Ascending aorta (tissue), 2 donors: Measurements from ENCODE around the gene DEGS2. TPM values are rescaled to one million over a fixed set of nuclear protein-coding genes. Genes with fewer than 3 reads are reported as not detected.

Source experiments
- DNase-seq, 2 donors: peaks; one replicate each; pipeline ENCODE4 v3.0.0-alpha.2; 2019; ENCODE audit warnings: low spot score in 2 of 2
- H3K27ac ChIP-seq, 2 donors: fragments of 200-600 bp; sonication (generic); one replicate each; pipeline ENCODE4 v1.5.1; 2016 to 2017; ENCODE audit warnings: mild to moderate bottlenecking in 1 of 2
- H3K27me3 ChIP-seq: fragments of 200-600 bp; sonication (generic); one replicate; pipeline ENCODE4 v1.5.1; 2017
- H3K36me3 ChIP-seq, 2 donors: fragments of 200-600 bp; sonication (generic); one replicate each; pipeline ENCODE4 v1.5.1; 2016
- H3K4me1 ChIP-seq, 2 donors: fragments of 200-600 bp; sonication (generic); one replicate each; pipeline ENCODE4 v1.5.1; 2016 to 2017; ENCODE audit warnings: mild to moderate bottlenecking in 1 of 2
- H3K4me3 ChIP-seq, 2 donors: fragments of 200-600 bp; sonication (generic); one replicate each; pipeline ENCODE4 v1.5.1; 2016 to 2017; ENCODE audit warnings: mild to moderate bottlenecking in 1 of 2
- H3K9me3 ChIP-seq, 2 donors: fragments of 200-600 bp; sonication (generic); one replicate each; pipeline ENCODE4 v1.5.1; 2016
- CTCF ChIP-seq, 3 experiments: fragments of 200-600 bp in 2 of 3; fragments of 450-650 bp in 1 of 3; sonication (generic) in 2 of 3; IDR thresholded peaks; one replicate each; pipeline ENCODE4 v1.5.1; 2016 to 2019; ENCODE audit warnings: antibody characterized with exemption in 3 of 3, mild to moderate bottlenecking in 1 of 3, moderate library complexity in 1 of 3
- intact Hi-C: fragments of 100-400 bp; cut with DNase I; formaldehyde crosslinking; loops from one replicate; pipeline ENCODE4 v1.15.1; 2023
- total RNA-seq: library from RNA; depleted of rRNA; stranded (reverse); fragments of >200 nt; gene quantifications from one replicate; pipeline ENCODE4 v1.1.0, GENCODE V29; 2016

Gene DEGS2
- total RNA-seq, 1 donor from 2014 or later = 1.6 TPM

GRCh38 chr14:100100032-100100703 is 59.3 kb downstream of the DEGS2 start:
- Histone ChIP-seq H3K27ac (no peak overlapping the region), H3K4me1 (peaks cover 19 to 27% of the 10 kb centered on the region in 2 donors), H3K27me3 (no peaks in the 10 kb centered on the region), H3K4me3 (no peak overlapping the region), H3K9me3 (no peaks in the 10 kb centered on the region), H3K36me3 (peaks cover 0 to 2% of the 10 kb centered on the region in 2 donors)
- intact Hi-C loops = loop anchor here (10.0 kb wide), 1 partner anchor 365 kb away; no protein-coding TSS in a partner anchor
- no peak for DNase-seq
- no peak for TF ChIP-seq CTCF (IDR thresholded peaks at IDR 0.05)

- H3K4me3 ChIP-seq = no peak overlapping the region
- no peaks in the 10 kb centered on the region for H3K27me3 ChIP-seq
- H3K27ac ChIP-seq = no peak overlapping the region
- peaks cover under 1 to 7% of the 10 kb centered on the region in 2 donors for H3K4me1 ChIP-seq
- no peak for DNase-seq
- TF ChIP-seq CTCF (IDR thresholded peaks at IDR 0.05) = no peak
- H3K36me3 ChIP-seq = peaks cover 0 to 2% of the 10 kb centered on the region in 2 donors
- no peaks in the 10 kb centered on the region for H3K9me3 ChIP-seq
- intact Hi-C loops = no loop called here
These were observed 61.3 kb downstream of the DEGS2 start for GRCh38 chr14:100098171-100098570.

GRCh38 chr14:100096656-100097055 is 62.8 kb downstream of the DEGS2 start:
- Histone ChIP-seq H3K27me3 (no peaks in the 10 kb centered on the region), H3K9me3 (no peaks in the 10 kb centered on the region), H3K4me1 (no peaks in the 10 kb centered on the region), H3K27ac (no peak overlapping the region), H3K36me3 (peaks cover 0 to 2% of the 10 kb centered on the region in 2 donors), H3K4me3 (no peak overlapping the region)
- TF ChIP-seq CTCF (IDR thresholded peaks at IDR 0.05) = no peak
- no peak for DNase-seq
- intact Hi-C loops = no loop called here

Other genes with a start within 250 kb of the DEGS2 start
- gene EVL, start 94.2 kb downstream of the DEGS2 start, total RNA-seq = 11.7 TPM
- gene YY1, start 79.5 kb upstream of the DEGS2 start, total RNA-seq = 42.4 TPM
- 193 TPM for gene SLC25A29, start 146.8 kb upstream of the DEGS2 start, total RNA-seq
- gene SLC25A47, start 163.7 kb upstream of the DEGS2 start, total RNA-seq = not detected
- 21.0 TPM for gene WDR25, start 216.8 kb upstream of the DEGS2 start, total RNA-seq